GM19452 (cell line): ENCODE measurements around the gene MAPKAP1.

ENCODE experiments used
- ATAC-seq: cut with Tn5 transposase; IDR thresholded peaks from one replicate; pipeline ENCODE4 v1.9.1; 2021; ENCODE audit not compliant: unreplicated experiment

Gene MAPKAP1

GRCh38 chr9:125435776-125436612, 271.0 kb downstream of the MAPKAP1 start:
- ATAC-seq = no peak

DNA sequence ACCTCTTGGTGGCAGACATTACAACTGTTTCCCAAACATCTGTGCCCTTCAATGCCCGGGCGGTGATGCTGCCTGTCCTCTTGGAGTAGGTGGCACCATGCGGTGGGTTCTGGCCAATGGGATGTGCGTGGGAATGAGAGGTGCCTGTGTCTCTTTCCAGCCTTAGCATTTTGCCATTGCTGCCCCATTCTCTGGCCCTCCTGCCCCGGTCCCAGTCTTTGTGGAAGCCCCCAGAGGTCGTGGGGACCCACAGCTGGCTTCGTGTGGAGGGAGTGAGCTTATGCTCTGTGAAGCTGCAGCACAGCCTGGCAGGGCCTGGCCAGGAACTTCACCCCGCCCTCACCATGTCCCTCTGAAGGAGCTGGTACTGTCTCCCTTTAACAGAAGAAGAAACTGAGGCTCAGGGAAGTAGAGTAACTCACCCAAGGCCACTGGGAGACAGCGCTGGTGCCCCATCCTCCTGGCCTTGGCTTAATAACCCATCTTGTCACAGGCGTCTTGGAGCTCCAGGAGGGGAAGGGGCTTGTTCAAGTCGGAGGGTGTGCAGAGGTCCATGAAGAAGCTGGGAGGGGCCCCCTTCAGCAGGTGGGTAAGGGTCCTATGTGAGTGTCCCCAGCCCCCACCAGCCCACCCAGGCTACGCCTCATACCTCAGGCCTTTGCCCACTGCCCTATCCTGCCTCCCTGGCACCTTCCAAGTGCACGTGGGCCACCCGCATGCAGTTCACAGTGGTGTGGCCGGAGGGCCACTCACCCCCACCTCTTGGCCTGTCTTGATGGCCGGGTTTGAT, 271.8 kb downstream of the MAPKAP1 start:
- ATAC-seq = no peak

- no peak for ATAC-seq
Observed at GRCh38 chr9:125433461-125434011, 273.5 kb downstream of the MAPKAP1 start.

DNA sequence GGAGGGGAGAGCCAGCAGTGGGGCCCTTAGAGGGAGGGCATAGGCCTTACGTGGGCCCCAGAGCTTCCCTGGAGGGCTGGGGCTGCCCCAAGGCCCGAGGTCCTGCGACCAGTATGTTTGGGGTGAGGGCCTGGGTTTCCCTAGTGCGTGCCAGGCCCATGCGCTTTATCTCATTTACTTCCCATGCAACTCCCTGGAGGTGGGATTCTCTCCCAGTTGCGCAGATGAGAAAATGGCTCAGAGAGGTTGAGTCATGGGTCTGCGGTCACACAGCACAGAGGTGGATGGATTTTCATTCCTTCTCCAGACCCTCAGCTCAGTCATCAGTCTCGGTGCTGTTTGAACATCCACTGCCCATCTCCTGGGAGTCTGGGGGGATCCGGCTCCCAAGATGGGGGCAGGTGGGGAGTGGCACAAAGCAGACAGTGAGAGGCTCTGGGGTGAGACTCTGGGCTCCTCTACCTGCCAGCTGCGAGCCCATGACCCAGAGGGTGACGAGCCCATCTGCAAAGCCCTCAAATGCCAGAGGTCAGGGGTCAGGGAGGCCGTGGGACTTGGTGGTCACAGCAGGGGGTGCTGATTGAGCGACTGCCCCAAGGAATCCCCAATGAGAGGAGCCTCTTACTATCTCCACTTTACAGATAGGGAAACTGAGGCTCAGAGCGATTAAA, 274.2 kb downstream of the MAPKAP1 start:
- no peak for ATAC-seq

DNA sequence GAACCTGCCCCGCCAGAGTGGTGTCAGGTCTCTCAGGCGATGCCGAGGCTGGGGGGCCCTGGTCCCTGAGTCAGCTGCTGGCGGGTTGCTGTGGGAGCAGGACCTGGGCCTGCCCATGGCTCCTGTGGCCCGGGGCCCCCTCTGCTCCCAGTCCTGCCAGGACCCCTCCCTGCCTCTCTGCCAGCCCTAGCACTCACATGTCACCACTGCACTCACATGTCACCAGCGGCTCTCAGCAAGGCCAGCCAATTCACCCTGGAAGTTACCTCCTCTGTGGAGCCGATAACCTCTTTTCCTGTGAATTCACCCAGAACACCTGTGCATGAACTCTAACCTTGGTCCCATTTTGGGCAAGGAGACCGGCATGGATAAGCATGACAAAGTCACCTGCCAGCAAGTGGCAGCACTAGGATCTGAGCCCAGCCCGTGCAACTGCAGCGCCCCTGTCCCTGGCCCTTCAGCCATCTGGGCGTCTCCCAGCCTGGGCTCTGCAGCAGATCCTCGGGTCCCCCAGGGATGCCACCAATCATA, 275.2 kb downstream of the MAPKAP1 start:
- ATAC-seq = no peak

DNA sequence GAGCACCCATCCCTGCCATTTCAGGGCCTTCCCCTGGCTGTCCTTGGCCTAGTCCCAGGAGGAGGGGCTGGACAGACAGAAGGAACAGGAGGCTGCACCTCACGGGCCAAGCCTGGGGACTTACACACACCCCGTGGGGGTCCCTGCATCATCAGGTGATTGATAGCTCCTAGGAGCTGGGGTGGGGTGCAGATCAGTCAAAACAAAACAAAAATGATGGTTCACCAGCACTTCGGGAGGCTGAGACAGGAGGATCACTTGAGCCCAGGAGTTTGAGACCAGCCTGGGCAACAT, 276.0 kb downstream of the MAPKAP1 start:
- no peak for ATAC-seq

- ATAC-seq = no peak
Observed at GRCh38 chr9:125430161-125431011, 276.6 kb downstream of the MAPKAP1 start.

- no peak for ATAC-seq
Observed at GRCh38 chr9:125429476-125430160, 277.4 kb downstream of the MAPKAP1 start.

DNA sequence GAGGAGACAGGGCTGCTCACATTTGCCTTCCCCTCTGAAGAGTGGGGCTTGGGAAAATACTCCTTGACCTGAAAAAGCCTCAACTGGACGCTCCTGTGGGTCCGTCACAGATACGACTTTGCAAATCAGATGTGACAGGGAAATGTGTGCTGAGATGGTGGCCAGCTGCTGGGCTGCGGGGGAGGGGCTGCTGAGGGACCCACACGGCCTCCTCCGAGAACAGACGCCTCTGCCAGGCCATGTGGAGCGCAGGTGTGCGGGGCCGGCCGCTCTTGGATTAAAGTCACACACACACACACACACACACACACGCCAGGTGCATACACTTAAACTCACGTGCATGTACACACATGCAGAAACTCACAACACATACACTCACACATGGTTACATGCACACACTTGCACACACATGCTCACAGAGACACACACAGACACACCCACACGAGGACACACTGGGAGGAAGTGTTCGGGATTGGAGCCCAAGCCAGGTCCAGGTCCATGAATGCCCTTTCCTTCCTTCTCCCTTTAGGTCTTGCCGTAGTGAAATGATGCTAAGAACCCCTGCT, 278.0 kb downstream of the MAPKAP1 start:
- no peak for ATAC-seq

GRCh38 chr9:125428060-125428901, 278.7 kb downstream of the MAPKAP1 start:
- ATAC-seq = no peak

GRCh38 chr9:125427556-125427955, 279.5 kb downstream of the MAPKAP1 start:
- no peak for ATAC-seq

- no peak for ATAC-seq
Observed at GRCh38 chr9:125426926-125427325, 280.1 kb downstream of the MAPKAP1 start.

- no peak for ATAC-seq
Observed at GRCh38 chr9:125425901-125426515, 281.0 kb downstream of the MAPKAP1 start.

GRCh38 chr9:125425170-125425897, 281.7 kb downstream of the MAPKAP1 start:
- ATAC-seq = no peak

GRCh38 chr9:125423964-125424363, 283.0 kb downstream of the MAPKAP1 start:
- ATAC-seq = no peak

DNA sequence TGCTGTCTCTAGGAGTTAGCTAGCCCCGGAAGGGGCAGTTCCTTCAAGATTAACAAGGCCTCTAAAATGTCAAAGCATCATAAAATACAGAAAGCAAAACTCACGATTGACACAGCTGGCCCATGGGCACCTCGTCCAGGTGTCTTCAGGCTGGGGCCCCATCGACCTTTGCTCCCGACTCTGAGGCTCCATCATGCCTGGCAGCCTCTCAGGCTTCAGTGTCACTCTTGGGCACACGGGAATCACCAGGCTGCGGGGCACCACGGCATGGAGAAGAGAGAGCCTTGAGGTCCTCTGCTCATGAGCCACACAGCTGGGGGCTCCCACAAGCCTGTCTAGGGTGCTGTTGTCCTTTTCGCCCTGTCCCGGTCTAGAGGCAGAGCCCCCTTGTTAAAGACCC, 284.2 kb downstream of the MAPKAP1 start:
- no peak for ATAC-seq

DNA sequence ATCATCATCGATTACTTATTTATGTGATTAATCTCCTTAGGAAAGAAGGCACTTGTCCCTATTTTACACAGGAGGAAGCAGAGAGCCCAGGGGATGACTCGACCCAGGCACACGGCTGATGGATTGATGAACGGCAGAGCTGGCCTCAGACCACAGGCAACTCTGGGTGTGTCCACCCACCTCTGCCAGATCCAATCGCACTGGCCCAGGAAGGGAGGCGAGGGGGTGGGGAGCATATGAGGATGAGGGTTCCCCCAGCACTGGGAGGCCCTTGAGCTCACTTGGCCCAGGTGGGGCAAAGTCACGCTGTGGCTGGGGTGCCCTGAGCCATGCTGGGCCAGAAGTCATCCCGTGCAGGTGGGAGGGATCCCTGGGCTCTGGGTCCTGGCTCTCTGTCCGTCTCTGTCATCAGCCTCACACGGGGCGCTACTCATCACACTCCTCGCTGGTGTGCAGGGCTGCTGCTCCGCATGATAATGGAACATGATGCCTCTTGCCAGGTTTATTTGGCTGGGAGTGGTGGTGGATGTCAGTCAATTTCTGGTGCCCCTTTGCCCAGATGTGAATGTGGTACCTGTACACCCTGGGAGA, 285.3 kb downstream of the MAPKAP1 start:
- no peak for ATAC-seq
